Uterus (tissue), 4 donors: ENCODE measurements around the gene LRRN2. TPM values are rescaled to one million over a fixed set of nuclear protein-coding genes. Genes with fewer than 3 reads are reported as not detected.

Source experiments
- DNase-seq, 2 donors: peaks; one replicate each; pipeline ENCODE4 v3.0.0-alpha.2; 2019 to 2020
- H3K27ac ChIP-seq, 2 donors: fragments of 200-600 bp; sonication (generic); 1 replicate in 1 of 2; 2 replicates in 1 of 2; pipeline ENCODE4 v1.5.1; 2016 to 2018
- H3K27me3 ChIP-seq, 2 donors: fragments of 200-600 bp; sonication (generic); one replicate each; pipeline ENCODE4 v1.5.1; 2018 to 2019; ENCODE audit warnings: control low read depth in 1 of 2
- H3K36me3 ChIP-seq, 2 donors: fragments of 200-600 bp; sonication (generic); one replicate each; pipeline ENCODE4 v1.5.1; 2019; ENCODE audit warnings: control low read depth in 1 of 2
- H3K4me1 ChIP-seq, 2 donors: fragments of 200-600 bp; sonication (generic); one replicate each; pipeline ENCODE4 v1.5.1; 2018 to 2019; ENCODE audit warnings: control low read depth in 1 of 2
- H3K4me3 ChIP-seq, 2 donors: fragments of 200-600 bp; sonication (generic); 1 replicate in 1 of 2; 2 replicates in 1 of 2; pipeline ENCODE4 v1.5.1; 2018 to 2019; ENCODE audit warnings: mild to moderate bottlenecking in 1 of 2
- H3K9me3 ChIP-seq, 2 donors: fragments of 200-600 bp; sonication (generic); one replicate each; pipeline ENCODE4 v1.5.1; 2019; ENCODE audit warnings: control low read depth in 1 of 2
- POLR2A ChIP-seq, 2 donors: fragments of 450-650 bp; IDR thresholded peaks; one replicate each; pipeline ENCODE4 v1.6.1; 2016; ENCODE audit warnings: antibody characterized with exemption in 2 of 2, mild to moderate bottlenecking in 1 of 2, moderate library complexity in 1 of 2
- intact Hi-C: fragments of 100-400 bp; cut with DNase I; formaldehyde crosslinking; loops from one replicate; pipeline ENCODE4 v1.15.1; 2023; ENCODE audit warnings: low total_unique reads
- total RNA-seq, 4 donors: library from RNA; depleted of rRNA in 3 of 4; stranded (reverse); fragments of >200 nt in 3 of 4; gene quantifications; one replicate each; pipeline versions ENCODE4 v1.1.0 to v1.2.4, GENCODE V29; 2014 to 2023
- TF ChIP-seq, protein P1 (sequence below), 4 experiments: fragments of 200-600 bp in 2 of 4; fragments of 450-650 bp in 2 of 4; sonication (generic) in 2 of 4; IDR thresholded peaks; one replicate each; pipeline ENCODE4 v1.5.1; 2016 to 2019; ENCODE audit warnings: antibody characterized with exemption in 4 of 4, mild to moderate bottlenecking in 2 of 4, moderate library complexity in 1 of 4
- donor health status: DM: yes; HTN: yes; CAD: no.

The LRRN2 gene
- total RNA-seq, 4 donors from 2014 or later = 1.3 to 5.5 (median 3.9) TPM

GRCh38 chr1:204628868-204629267 lies 56.7 kb downstream of the LRRN2 start:
- H3K27ac ChIP-seq = no peak overlapping the region
- H3K36me3 ChIP-seq = no peaks in the 10 kb centered on the region
- no peak for TF ChIP-seq POLR2A (IDR thresholded peaks at IDR 0.05)
- TF ChIP-seq, protein P1, sequence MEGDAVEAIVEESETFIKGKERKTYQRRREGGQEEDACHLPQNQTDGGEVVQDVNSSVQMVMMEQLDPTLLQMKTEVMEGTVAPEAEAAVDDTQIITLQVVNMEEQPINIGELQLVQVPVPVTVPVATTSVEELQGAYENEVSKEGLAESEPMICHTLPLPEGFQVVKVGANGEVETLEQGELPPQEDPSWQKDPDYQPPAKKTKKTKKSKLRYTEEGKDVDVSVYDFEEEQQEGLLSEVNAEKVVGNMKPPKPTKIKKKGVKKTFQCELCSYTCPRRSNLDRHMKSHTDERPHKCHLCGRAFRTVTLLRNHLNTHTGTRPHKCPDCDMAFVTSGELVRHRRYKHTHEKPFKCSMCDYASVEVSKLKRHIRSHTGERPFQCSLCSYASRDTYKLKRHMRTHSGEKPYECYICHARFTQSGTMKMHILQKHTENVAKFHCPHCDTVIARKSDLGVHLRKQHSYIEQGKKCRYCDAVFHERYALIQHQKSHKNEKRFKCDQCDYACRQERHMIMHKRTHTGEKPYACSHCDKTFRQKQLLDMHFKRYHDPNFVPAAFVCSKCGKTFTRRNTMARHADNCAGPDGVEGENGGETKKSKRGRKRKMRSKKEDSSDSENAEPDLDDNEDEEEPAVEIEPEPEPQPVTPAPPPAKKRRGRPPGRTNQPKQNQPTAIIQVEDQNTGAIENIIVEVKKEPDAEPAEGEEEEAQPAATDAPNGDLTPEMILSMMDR (IDR thresholded peaks at IDR 0.05) = no peak
- no peak for DNase-seq
- H3K4me3 ChIP-seq = no peak overlapping the region
- intact Hi-C loops = no loop called here
- H3K4me1 ChIP-seq = peaks cover 0 to 5% of the 10 kb centered on the region in 2 donors
- H3K27me3 ChIP-seq = no peaks in the 10 kb centered on the region
- no peaks in the 10 kb centered on the region for H3K9me3 ChIP-seq

- intact Hi-C loops = no loop called here
- Histone ChIP-seq H3K4me1 (peaks cover 0 to 5% of the 10 kb centered on the region in 2 donors), H3K36me3 (no peaks in the 10 kb centered on the region), H3K9me3 (no peaks in the 10 kb centered on the region), H3K27ac (no peak overlapping the region), H3K27me3 (no peaks in the 10 kb centered on the region), H3K4me3 (no peak overlapping the region)
- DNase-seq = no peak
- no peak for TF ChIP-seq POLR2A (IDR thresholded peaks at IDR 0.05)
- TF ChIP-seq, protein P1 (IDR thresholded peaks at IDR 0.05) = no peak
Observed at GRCh38 chr1:204627436-204627835, 58.1 kb downstream of the LRRN2 start.

- DNase-seq = no peak
- Histone ChIP-seq H3K27me3 (no peaks in the 10 kb centered on the region), H3K36me3 (no peaks in the 10 kb centered on the region), H3K27ac (no peak overlapping the region), H3K4me1 (peaks cover 0 to 5% of the 10 kb centered on the region in 2 donors), H3K4me3 (no peak overlapping the region), H3K9me3 (no peaks in the 10 kb centered on the region)
- intact Hi-C loops = no loop called here
- TF ChIP-seq, protein P1 (IDR thresholded peaks at IDR 0.05) = no peak
- TF ChIP-seq POLR2A (IDR thresholded peaks at IDR 0.05) = no peak
Observed at GRCh38 chr1:204626381-204626780, 59.2 kb downstream of the LRRN2 start.

DNA sequence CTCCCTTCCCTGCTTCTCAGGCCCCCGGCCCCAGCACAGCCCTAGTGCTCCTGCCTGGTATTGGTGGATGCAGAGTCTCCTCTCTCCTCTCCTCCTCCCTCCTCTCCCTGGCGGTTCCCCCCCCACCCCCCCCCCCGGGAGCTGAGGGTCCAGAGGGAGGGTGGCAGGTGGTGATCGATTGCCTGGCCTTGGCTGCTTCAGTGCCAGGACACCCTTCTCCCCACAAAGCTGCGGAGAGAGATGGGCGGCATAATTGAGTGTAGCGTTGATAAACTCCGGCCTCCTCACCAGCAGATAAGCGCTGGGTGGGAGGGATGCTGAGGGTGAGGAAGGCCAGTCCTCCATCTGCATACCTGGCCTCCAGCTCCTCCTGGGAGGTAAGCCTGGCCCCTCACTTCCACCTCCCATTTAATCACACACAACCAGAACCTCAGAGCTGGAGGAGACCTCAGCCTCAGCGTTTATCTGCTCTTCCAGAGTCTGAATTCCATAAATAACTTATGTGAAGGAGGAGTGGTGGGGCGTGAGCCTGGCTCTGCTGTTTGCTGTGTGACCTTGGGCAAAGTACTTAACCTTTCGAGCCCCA lies 60.8 kb downstream of the LRRN2 start:
- intact Hi-C loops = no loop called here
- H3K4me1 ChIP-seq = no peaks in the 10 kb centered on the region
- no peak overlapping the region for H3K4me3 ChIP-seq
- no peaks in the 10 kb centered on the region for H3K27me3 ChIP-seq
- DNase-seq = no peak
- no peak overlapping the region for H3K27ac ChIP-seq
- TF ChIP-seq, protein P1 (IDR thresholded peaks at IDR 0.05) = no peak
- no peak for TF ChIP-seq POLR2A (IDR thresholded peaks at IDR 0.05)
- H3K9me3 ChIP-seq = no peaks in the 10 kb centered on the region
- no peaks in the 10 kb centered on the region for H3K36me3 ChIP-seq

DNA sequence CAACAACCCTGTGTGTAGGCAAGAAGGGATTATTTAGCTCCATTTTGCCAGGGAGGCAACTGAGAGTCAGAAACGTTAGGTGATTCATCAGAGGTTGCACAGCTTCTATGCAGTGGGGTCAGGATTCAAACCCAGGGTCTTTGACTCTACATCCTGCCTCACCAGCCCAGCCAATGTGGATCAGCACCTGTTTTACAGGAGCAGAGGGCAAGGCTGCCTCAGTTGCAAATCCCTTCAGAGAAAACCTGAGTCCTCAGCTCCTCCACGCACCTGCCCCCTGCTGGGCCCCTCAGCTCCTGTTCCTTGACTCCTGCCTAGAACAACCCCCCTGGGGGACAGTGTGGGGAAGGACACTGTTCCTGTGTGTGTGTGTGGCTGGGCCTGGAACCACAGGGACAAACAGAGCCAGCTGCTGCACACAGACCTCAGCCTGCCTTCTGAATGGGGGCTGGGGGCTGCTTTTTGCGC lies 61.6 kb downstream of the LRRN2 start:
- Histone ChIP-seq H3K27ac (no peak overlapping the region), H3K4me1 (no peaks in the 10 kb centered on the region), H3K27me3 (no peaks in the 10 kb centered on the region), H3K4me3 (no peak overlapping the region), H3K9me3 (no peaks in the 10 kb centered on the region), H3K36me3 (no peaks in the 10 kb centered on the region)
- TF ChIP-seq, protein P1 (IDR thresholded peaks at IDR 0.05) = no peak
- no peak for TF ChIP-seq POLR2A (IDR thresholded peaks at IDR 0.05)
- no peak for DNase-seq
- intact Hi-C loops = no loop called here
